Ascending aorta (tissue), 2 donors: Measurements from ENCODE around the gene BCL2L12. TPM values are rescaled to one million over a fixed set of nuclear protein-coding genes. Genes with fewer than 3 reads are reported as not detected.

Experiments used
- DNase-seq, 2 donors: peaks; one replicate each; pipeline ENCODE4 v3.0.0-alpha.2; 2019; ENCODE audit warnings: low spot score in 2 of 2
- H3K27ac ChIP-seq, 2 donors: fragments of 200-600 bp; sonication (generic); one replicate each; pipeline ENCODE4 v1.5.1; 2016 to 2017; ENCODE audit warnings: mild to moderate bottlenecking in 1 of 2
- H3K27me3 ChIP-seq: fragments of 200-600 bp; sonication (generic); one replicate; pipeline ENCODE4 v1.5.1; 2017
- H3K36me3 ChIP-seq, 2 donors: fragments of 200-600 bp; sonication (generic); one replicate each; pipeline ENCODE4 v1.5.1; 2016
- H3K4me1 ChIP-seq, 2 donors: fragments of 200-600 bp; sonication (generic); one replicate each; pipeline ENCODE4 v1.5.1; 2016 to 2017; ENCODE audit warnings: mild to moderate bottlenecking in 1 of 2
- H3K4me3 ChIP-seq, 2 donors: fragments of 200-600 bp; sonication (generic); one replicate each; pipeline ENCODE4 v1.5.1; 2016 to 2017; ENCODE audit warnings: mild to moderate bottlenecking in 1 of 2
- H3K9me3 ChIP-seq, 2 donors: fragments of 200-600 bp; sonication (generic); one replicate each; pipeline ENCODE4 v1.5.1; 2016
- CTCF ChIP-seq, 3 experiments: fragments of 200-600 bp in 2 of 3; fragments of 450-650 bp in 1 of 3; sonication (generic) in 2 of 3; IDR thresholded peaks; one replicate each; pipeline ENCODE4 v1.5.1; 2016 to 2019; ENCODE audit warnings: antibody characterized with exemption in 3 of 3, mild to moderate bottlenecking in 1 of 3, moderate library complexity in 1 of 3
- intact Hi-C: fragments of 100-400 bp; cut with DNase I; formaldehyde crosslinking; loops from one replicate; pipeline ENCODE4 v1.15.1; 2023
- total RNA-seq: library from RNA; depleted of rRNA; stranded (reverse); fragments of >200 nt; gene quantifications from one replicate; pipeline ENCODE4 v1.1.0, GENCODE V29; 2016

Gene BCL2L12
- total RNA-seq, 1 donor from 2014 or later = 0.64 TPM

GRCh38 chr19:49640113-49640898 is 25.4 kb upstream of the BCL2L12 start, which contains the start of gene RRAS:
Gene RRAS, minus strand, starts transcription at chr19:49640143. Its CDS starts 45 bp downstream, at chr19:49640098.
- H3K9me3 ChIP-seq = no peaks in the 10 kb centered on the region
- intact Hi-C loops = loop anchor here (1.0 to 5.0 kb wide), 5 partner anchors 37 to 236 kb away; partner anchors contain the start of genes AKT1S1, PRMT1, RPS11 and TBC1D17
- TF ChIP-seq CTCF (IDR thresholded peaks at IDR 0.05) = no peak
- peaks cover 20% of the 10 kb centered on the region in 2 donors for H3K36me3 ChIP-seq
- H3K27me3 ChIP-seq = no peaks in the 10 kb centered on the region
- peak within 1 kb of the TSS; percentile 80 to 87 for H3K4me3 ChIP-seq
- H3K27ac ChIP-seq = peak within 1 kb of the TSS; percentile 99 to 100
- H3K4me1 ChIP-seq = peaks cover 20 to 24% of the 10 kb centered on the region in 2 donors
- DNase-seq = peak; percentile 99 to 100

DNA sequence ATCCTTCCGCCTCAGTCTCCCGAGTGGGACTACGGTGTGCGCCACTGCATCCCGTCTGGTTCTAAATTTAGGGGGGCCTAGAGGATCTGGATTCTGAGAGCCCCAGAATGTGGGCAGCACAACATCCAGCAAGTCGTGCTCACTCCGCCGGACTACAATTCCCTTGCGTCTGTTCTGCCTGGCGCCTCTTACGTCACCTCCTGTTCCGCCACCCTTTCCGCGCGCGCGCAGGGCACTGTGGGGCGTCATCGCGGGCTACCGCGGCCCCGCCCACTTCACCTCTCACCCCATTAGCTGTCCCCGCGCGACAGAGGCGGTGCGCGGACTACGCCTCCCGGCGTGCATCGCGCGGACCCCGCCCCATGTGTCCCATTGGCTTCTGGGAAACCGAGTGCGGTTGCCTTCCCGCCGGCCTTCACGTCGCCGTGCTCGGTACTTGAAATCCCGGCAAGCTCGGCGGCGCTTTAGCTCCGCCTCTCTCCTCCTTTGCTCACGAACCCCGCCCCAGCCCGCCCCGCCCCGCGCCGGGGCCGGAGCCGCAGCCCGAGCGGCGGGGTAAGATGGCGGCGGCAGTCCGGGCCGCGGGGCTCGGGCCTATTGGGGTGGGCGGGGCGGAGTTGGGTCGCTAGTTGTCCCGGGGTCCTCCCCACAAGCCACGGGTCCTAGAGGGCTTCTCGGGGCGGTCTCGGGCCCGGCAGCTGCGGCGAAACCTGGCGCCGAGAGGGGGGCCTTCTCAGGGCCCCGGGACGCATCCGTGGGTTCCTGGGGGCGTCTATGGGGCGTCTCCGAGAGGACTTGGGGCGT is 23.8 kb upstream of the BCL2L12 start, which contains the start of gene SCAF1:
Gene SCAF1, plus strand, starts transcription at position 522 of the 804 bp plus-strand sequence. CDS start 2,818 bp downstream, outside the sequence.
- peak; percentile 99 to 100 for DNase-seq
- Histone ChIP-seq H3K4me3 (peak within 1 kb of the TSS; percentile 87 to 96), H3K9me3 (no peaks in the 10 kb centered on the region), H3K4me1 (peaks cover 20 to 24% of the 10 kb centered on the region in 2 donors), H3K27me3 (no peaks in the 10 kb centered on the region), H3K36me3 (peaks cover 15 to 20% of the 10 kb centered on the region in 2 donors), H3K27ac (peak within 1 kb of the TSS; percentile 99 to 100)
- TF ChIP-seq CTCF (IDR thresholded peaks at IDR 0.05) = no peak
- intact Hi-C loops = loop anchor here (1.0 to 5.0 kb wide), 3 partner anchors 22 to 235 kb away; partner anchors contain the start of genes AKT1S1, RPS11 and TBC1D17

DNA sequence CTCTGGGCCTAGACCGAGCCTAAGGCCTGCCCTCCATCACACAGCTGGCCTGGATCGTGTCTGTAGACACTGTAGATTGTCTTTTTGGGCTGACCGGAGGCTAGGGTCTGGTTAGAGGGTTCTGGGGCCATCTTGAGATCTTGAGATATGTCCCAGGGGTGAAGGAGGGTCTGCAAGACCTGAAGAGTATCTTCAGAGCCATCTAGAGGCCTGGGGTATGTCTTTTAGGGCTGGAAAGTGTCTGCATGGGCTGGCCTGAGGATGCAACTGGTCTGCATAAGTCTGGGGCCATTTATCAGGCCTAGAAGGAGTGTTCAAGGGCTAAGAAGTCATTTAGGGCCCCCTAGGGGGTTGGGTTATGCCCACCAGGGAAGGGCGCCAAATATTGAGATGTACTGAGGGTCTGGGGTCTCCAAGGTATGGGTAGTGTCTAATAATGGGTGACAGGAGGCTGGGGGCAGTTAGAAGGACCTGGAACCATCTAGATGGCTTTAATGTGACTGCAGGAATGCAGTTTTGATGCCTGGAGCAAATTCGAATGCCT is 23.2 kb upstream of the BCL2L12 start:
- intact Hi-C loops = loop anchor here (1.0 to 5.0 kb wide), 2 partner anchors 22 to 145 kb away; partner anchors contain the start of gene RPS11
- Histone ChIP-seq H3K9me3 (no peaks in the 10 kb centered on the region), H3K27me3 (no peaks in the 10 kb centered on the region), H3K36me3 (peaks cover 19 to 27% of the 10 kb centered on the region in 2 donors), H3K4me1 (peaks cover 20 to 21% of the 10 kb centered on the region in 2 donors), H3K27ac (peak overlapping the region; percentile 89 to 95), H3K4me3 (peak overlapping the region; percentile 87 to 96)
- TF ChIP-seq CTCF (IDR thresholded peaks at IDR 0.05) = no peak
- no peak for DNase-seq

GRCh38 chr19:49643466-49643865 is 22.3 kb upstream of the BCL2L12 start:
- peaks cover 19 to 32% of the 10 kb centered on the region in 2 donors for H3K36me3 ChIP-seq
- no peaks in the 10 kb centered on the region for H3K9me3 ChIP-seq
- DNase-seq = no peak
- no peaks in the 10 kb centered on the region for H3K27me3 ChIP-seq
- peaks cover 18 to 19% of the 10 kb centered on the region in 2 donors for H3K4me1 ChIP-seq
- H3K4me3 ChIP-seq = peak overlapping the region in 1 of 2 donors; percentile 96
- no peak for TF ChIP-seq CTCF (IDR thresholded peaks at IDR 0.05)
- H3K27ac ChIP-seq = no peak overlapping the region
- intact Hi-C loops = loop anchor here (5.0 kb wide), 1 partner anchor 146 kb away; the partner anchor contains the start of gene RPS11

DNA sequence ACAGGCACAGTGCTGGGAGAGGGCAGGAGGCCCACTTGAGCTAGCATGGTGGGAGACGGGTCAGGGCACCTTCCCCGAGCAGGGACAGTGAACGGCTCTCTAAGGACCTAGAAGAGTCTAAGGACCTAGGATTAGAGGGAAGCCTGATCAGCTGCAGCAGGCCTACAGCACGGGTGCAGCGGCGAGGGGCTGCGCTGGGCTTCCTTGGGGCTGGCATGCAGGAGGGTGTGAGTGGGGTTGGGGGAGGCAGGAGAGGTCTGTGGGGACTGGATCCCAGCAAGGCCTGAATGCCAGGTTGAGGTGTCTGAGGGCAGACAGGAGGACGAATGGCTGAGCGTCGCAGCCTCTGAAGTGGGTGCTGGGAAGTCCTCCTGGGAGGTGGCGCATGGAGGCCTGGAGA is 20.1 kb upstream of the BCL2L12 start:
- Histone ChIP-seq H3K4me3 (no peak overlapping the region), H3K27ac (no peak overlapping the region), H3K9me3 (no peaks in the 10 kb centered on the region), H3K27me3 (no peaks in the 10 kb centered on the region), H3K4me1 (peaks cover 12 to 17% of the 10 kb centered on the region in 2 donors), H3K36me3 (peaks cover 28 to 50% of the 10 kb centered on the region in 2 donors)
- intact Hi-C loops = no loop called here
- no peak for DNase-seq
- TF ChIP-seq CTCF (IDR thresholded peaks at IDR 0.05) = no peak
